GM23338 (cell line): ENCODE measurements around the gene LRRC26. TPM values are rescaled to one million over a fixed set of nuclear protein-coding genes. Genes with fewer than 3 reads are reported as not detected.

Experiments used
- ATAC-seq: fragments of 200-7000 bp; cut with Tn5 transposase; 3 replicates; pipeline ENCODE4 v1.9.1; 2020
- DNase-seq: peaks from one replicate; pipeline ENCODE4 v3.0.0-alpha.2; 2015; ENCODE audit warnings: low spot score
- H2AFZ ChIP-seq: fragments of 200-600 bp; sonication (generic); 2 replicates; pipeline ENCODE4 v1.8.0; 2016; ENCODE audit warnings: antibody characterized with exemption, mild to moderate bottlenecking, moderate library complexity
- H3F3A ChIP-seq: fragments of 200-600 bp; sonication (generic); replicated peaks from 2 replicates; pipeline ENCODE4 v1.8.0; 2017; ENCODE audit warnings: antibody characterized with exemption, mixed run types, low read depth
- H3K27ac ChIP-seq: fragments of 200-600 bp; sonication (generic); 2 replicates; pipeline ENCODE4 v1.6.1; 2016; ENCODE audit warnings: low read depth
- H3K27me3 ChIP-seq: fragments of 200-600 bp; sonication (generic); 2 replicates; pipeline ENCODE4 v1.8.0; 2016; ENCODE audit warnings: mild to moderate bottlenecking, mixed run types, moderate library complexity; ENCODE audit not compliant: insufficient read depth
- H3K36me3 ChIP-seq: fragments of 200-600 bp; sonication (generic); 2 replicates; pipeline ENCODE4 v1.8.0; 2016; ENCODE audit warnings: mild to moderate bottlenecking; ENCODE audit not compliant: insufficient read depth
- H3K4me1 ChIP-seq: fragments of 200-600 bp; sonication (generic); 2 replicates; pipeline ENCODE4 v1.8.0; 2016; ENCODE audit warnings: mild to moderate bottlenecking, moderate library complexity; ENCODE audit not compliant: insufficient read depth
- H3K4me2 ChIP-seq: fragments of 200-600 bp; sonication (generic); 2 replicates; pipeline ENCODE4 v1.7.1; 2017; ENCODE audit warnings: mixed run types
- H3K4me3 ChIP-seq: fragments of 200-600 bp; sonication (generic); 2 replicates; pipeline ENCODE4 v1.6.1; 2016; ENCODE audit warnings: mixed run types
- H3K79me2 ChIP-seq: fragments of 200-600 bp; sonication (generic); replicated peaks from 2 replicates; pipeline ENCODE4 v1.8.0; 2017; ENCODE audit warnings: mild to moderate bottlenecking; ENCODE audit not compliant: insufficient read depth
- H3K9me2 ChIP-seq: fragments of 200-600 bp; sonication (generic); 2 replicates; pipeline ENCODE4 v1.8.0; 2017; ENCODE audit not compliant: insufficient read depth
- H4K20me1 ChIP-seq: fragments of 200-600 bp; sonication (generic); replicated peaks from 2 replicates; pipeline ENCODE4 v1.8.0; 2017; ENCODE audit warnings: mild to moderate bottlenecking; ENCODE audit not compliant: insufficient read depth
- H3K27ac Mint-ChIP-seq: 2 replicates; pipeline ENCODE4 v1.8.0; 2020; ENCODE audit warnings: inconsistent platforms, mild to moderate bottlenecking, moderate library complexity, mixed read lengths
- H3K27me3 Mint-ChIP-seq: 3 replicates; pipeline ENCODE4 v1.8.0; 2022; ENCODE audit warnings: low read depth, mild to moderate bottlenecking, moderate library complexity, mixed read lengths, inconsistent platforms; ENCODE audit not compliant: insufficient read depth, poor library complexity
- H3K36me3 Mint-ChIP-seq: 3 replicates; pipeline ENCODE4 v1.8.0; 2021; ENCODE audit warnings: low read depth, mild to moderate bottlenecking, inconsistent platforms, moderate library complexity, mixed read lengths
- H3K4me1 Mint-ChIP-seq: 3 replicates; pipeline ENCODE4 v1.8.0; 2020; ENCODE audit warnings: mild to moderate bottlenecking, inconsistent platforms, mixed read lengths
- H3K4me3 Mint-ChIP-seq: 3 replicates; pipeline ENCODE4 v1.8.0; 2021; ENCODE audit warnings: moderate library complexity, mild to moderate bottlenecking, inconsistent platforms, mixed read lengths
- H3K9me3 Mint-ChIP-seq: 3 replicates; pipeline ENCODE4 v1.8.0; 2020; ENCODE audit warnings: moderate library complexity, mild to moderate bottlenecking, inconsistent platforms, mixed read lengths
- CTCF ChIP-seq, 2 experiments: fragments of 200-600 bp in 1 of 2; sonication (generic) in 1 of 2; conservative IDR thresholded peaks; 2 replicates each; pipeline versions ENCODE4 v1.5.1 to v1.6.1; 2016 to 2017; ENCODE audit warnings: antibody characterized with exemption in 2 of 2, low read depth in 2 of 2, mild to moderate bottlenecking in 2 of 2, moderate library complexity in 1 of 2
- NANOG ChIP-seq: IDR thresholded peaks from 2 replicates; pipeline ENCODE4 v1.6.1; 2016; ENCODE audit warnings: antibody characterized with exemption, borderline replicate concordance
- POLR2AphosphoS5 ChIP-seq: IDR thresholded peaks from 2 replicates; pipeline ENCODE4 v1.6.1; 2016; ENCODE audit warnings: antibody characterized with exemption, low read depth
- REST ChIP-seq: IDR thresholded peaks from one replicate; pipeline ENCODE4 v1.6.1; 2018; ENCODE audit warnings: antibody characterized with exemption; ENCODE audit not compliant: unreplicated experiment
- STAT1 ChIP-seq: IDR thresholded peaks from one replicate; pipeline ENCODE4 v1.6.1; 2016; ENCODE audit warnings: antibody characterized with exemption; ENCODE audit not compliant: unreplicated experiment
- ZNF331 ChIP-seq: fragments of 250-450 bp; sonication (Bioruptor Pico); IDR thresholded peaks from 2 replicates; pipeline ENCODE4 v1.5.0; 2020; ENCODE audit warnings: low read depth, mild to moderate bottlenecking, moderate library complexity
- polyA plus RNA-seq: library from polyadenylated mRNA; unstranded; fragments of >200 nt; fragmentation: Nextera tagmentation; extraction: Ambion mirVana; gene quantifications from 2 replicates; pipeline ENCODE4 v1.2.1, GENCODE V29; 2016
- total RNA-seq: library from RNA; depleted of rRNA; stranded (reverse); fragments of >200 nt; shearing (Covaris generic); gene quantifications from 2 replicates; pipeline ENCODE4 v1.2.3, GENCODE V29; 2014
- TF ChIP-seq, protein P1 (sequence below): fragments of 250-450 bp; sonication (Bioruptor Pico); IDR thresholded peaks from 2 replicates; pipeline ENCODE4 v1.5.0; 2020; ENCODE audit warnings: mild to moderate bottlenecking, moderate library complexity
- TF ChIP-seq, protein P2 (sequence below): IDR thresholded peaks from 2 replicates; pipeline ENCODE4 v1.6.1; 2016; ENCODE audit warnings: antibody characterized with exemption

Gene LRRC26
- total and polyA plus RNA-seq, 2 experiments from 2014 or later, result 0.21 to 4.3 TPM

GRCh38 chr9:137189297-137190295, 19.7 kb upstream of the LRRC26 start (continued):
- TF ChIP-seq, protein P1, sequence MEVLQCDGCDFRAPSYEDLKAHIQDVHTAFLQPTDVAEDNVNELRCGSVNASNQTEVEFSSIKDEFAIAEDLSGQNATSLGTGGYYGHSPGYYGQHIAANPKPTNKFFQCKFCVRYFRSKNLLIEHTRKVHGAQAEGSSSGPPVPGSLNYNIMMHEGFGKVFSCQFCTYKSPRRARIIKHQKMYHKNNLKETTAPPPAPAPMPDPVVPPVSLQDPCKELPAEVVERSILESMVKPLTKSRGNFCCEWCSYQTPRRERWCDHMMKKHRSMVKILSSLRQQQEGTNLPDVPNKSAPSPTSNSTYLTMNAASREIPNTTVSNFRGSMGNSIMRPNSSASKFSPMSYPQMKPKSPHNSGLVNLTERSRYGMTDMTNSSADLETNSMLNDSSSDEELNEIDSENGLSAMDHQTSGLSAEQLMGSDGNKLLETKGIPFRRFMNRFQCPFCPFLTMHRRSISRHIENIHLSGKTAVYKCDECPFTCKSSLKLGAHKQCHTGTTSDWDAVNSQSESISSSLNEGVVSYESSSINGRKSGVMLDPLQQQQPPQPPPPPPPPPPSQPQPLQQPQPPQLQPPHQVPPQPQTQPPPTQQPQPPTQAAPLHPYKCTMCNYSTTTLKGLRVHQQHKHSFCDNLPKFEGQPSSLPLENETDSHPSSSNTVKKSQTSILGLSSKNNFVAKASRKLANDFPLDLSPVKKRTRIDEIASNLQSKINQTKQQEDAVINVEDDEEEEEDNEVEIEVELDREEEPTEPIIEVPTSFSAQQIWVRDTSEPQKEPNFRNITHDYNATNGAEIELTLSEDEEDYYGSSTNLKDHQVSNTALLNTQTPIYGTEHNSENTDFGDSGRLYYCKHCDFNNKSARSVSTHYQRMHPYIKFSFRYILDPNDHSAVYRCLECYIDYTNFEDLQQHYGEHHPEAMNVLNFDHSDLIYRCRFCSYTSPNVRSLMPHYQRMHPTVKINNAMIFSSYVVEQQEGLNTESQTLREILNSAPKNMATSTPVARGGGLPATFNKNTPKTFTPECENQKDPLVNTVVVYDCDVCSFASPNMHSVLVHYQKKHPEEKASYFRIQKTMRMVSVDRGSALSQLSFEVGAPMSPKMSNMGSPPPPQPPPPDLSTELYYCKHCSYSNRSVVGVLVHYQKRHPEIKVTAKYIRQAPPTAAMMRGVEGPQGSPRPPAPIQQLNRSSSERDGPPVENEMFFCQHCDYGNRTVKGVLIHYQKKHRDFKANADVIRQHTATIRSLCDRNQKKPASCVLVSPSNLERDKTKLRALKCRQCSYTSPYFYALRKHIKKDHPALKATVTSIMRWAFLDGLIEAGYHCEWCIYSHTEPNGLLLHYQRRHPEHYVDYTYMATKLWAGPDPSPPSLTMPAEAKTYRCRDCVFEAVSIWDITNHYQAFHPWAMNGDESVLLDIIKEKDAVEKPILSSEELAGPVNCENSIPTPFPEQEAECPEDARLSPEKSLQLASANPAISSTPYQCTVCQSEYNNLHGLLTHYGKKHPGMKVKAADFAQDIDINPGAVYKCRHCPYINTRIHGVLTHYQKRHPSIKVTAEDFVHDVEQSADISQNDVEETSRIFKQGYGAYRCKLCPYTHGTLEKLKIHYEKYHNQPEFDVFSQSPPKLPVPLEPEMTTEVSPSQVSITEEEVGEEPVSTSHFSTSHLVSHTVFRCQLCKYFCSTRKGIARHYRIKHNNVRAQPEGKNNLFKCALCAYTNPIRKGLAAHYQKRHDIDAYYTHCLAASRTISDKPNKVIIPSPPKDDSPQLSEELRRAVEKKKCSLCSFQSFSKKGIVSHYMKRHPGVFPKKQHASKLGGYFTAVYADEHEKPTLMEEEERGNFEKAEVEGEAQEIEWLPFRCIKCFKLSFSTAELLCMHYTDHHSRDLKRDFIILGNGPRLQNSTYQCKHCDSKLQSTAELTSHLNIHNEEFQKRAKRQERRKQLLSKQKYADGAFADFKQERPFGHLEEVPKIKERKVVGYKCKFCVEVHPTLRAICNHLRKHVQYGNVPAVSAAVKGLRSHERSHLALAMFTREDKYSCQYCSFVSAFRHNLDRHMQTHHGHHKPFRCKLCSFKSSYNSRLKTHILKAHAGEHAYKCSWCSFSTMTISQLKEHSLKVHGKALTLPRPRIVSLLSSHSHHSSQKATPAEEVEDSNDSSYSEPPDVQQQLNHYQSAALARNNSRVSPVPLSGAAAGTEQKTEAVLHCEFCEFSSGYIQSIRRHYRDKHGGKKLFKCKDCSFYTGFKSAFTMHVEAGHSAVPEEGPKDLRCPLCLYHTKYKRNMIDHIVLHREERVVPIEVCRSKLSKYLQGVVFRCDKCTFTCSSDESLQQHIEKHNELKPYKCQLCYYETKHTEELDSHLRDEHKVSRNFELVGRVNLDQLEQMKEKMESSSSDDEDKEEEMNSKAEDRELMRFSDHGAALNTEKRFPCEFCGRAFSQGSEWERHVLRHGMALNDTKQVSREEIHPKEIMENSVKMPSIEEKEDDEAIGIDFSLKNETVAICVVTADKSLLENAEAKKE (CRISPR knock-in tag), result no peak
- TF ChIP-seq ZNF331 (CRISPR knock-in tag) (no peak), NANOG (no peak)

GRCh38 chr9:137188490-137189296, 18.8 kb upstream of the LRRC26 start, which contains the start of the genes ANAPC2 and SSNA1:
Gene ANAPC2 (minus strand): TSS chr9:137188560. CDS start chr9:137188532, 28 bp downstream.
Gene SSNA1 (plus strand): TSS chr9:137188676. CDS start chr9:137188727, 51 bp downstream.
- Mint-ChIP-seq H3K4me3 (peak within 1 kb of the TSS; percentile 91), H3K9me3 (no peaks in the 10 kb centered on the region), H3K27ac (peak within 1 kb of the TSS; percentile 95), H3K4me1 (peaks cover 9% of the 10 kb centered on the region), H3K36me3 (peaks cover 14% of the 10 kb centered on the region), H3K27me3 (peaks cover 13% of the 10 kb centered on the region)
- Histone ChIP-seq H3K4me3 (peak within 1 kb of the TSS; percentile 94), H3F3A (0 out of 2 replicates have a peak, but pooled peaks cover 4% of the 10 kb centered on the region), H3K9me2 (no peaks in the 10 kb centered on the region), H3K27me3 (no peaks in the 10 kb centered on the region), H3K27ac (peak within 1 kb of the TSS; percentile 81; the same call in 1 of the 2 replicates), H3K79me2 (peaks cover 25% of the 10 kb centered on the region), H3K36me3 (no peaks in the 10 kb centered on the region), H4K20me1 (peaks cover 5% of the 10 kb centered on the region; the same call in 1 of the 2 replicates), H3K4me2 (peak within 1 kb of the TSS; percentile 93), H2AFZ (peak within 1 kb of the TSS; percentile 91; the same call in 1 of the 2 replicates), H3K4me1 (peaks cover 13% of the 10 kb centered on the region)
- DNase-seq (peak; percentile 90), ATAC-seq (peak; percentile 85)
- peak; percentile 3 for TF ChIP-seq REST
- TF ChIP-seq, protein P2, sequence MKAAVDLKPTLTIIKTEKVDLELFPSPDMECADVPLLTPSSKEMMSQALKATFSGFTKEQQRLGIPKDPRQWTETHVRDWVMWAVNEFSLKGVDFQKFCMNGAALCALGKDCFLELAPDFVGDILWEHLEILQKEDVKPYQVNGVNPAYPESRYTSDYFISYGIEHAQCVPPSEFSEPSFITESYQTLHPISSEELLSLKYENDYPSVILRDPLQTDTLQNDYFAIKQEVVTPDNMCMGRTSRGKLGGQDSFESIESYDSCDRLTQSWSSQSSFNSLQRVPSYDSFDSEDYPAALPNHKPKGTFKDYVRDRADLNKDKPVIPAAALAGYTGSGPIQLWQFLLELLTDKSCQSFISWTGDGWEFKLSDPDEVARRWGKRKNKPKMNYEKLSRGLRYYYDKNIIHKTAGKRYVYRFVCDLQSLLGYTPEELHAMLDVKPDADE, result peak; percentile 90
- TF ChIP-seq POLR2AphosphoS5, result peak; percentile 94
- no peak for TF ChIP-seq STAT1
- TF ChIP-seq CTCF (conservative IDR thresholded peaks at IDR 0.05; ENCODE audit: low read depth in 2 of 2), result peak in 1 of 2 experiments; percentile 56
